HEK293 (cell line): Measurements from ENCODE around the gene DDX39A.

Experiments used
- CTCF ChIA-PET: fragments of 350-600 bp; formaldehyde crosslinking; extraction: SDS; loops from one replicate; lab custom pipeline; 2021; ENCODE audit warnings: antibody characterized with exemption; lab: Yijun Ruan, JAX
- POLR2A ChIA-PET: fragments of 300-600 bp; formaldehyde crosslinking; extraction: SDS; loops from one replicate; lab custom pipeline; 2020; ENCODE audit warnings: antibody characterized with exemption, inconsistent platforms; lab: Yijun Ruan, JAX
- H3K27ac ChIP-seq: fragments of 200-500 bp; sonication (Bioruptor generic); 2 replicates; pipeline ENCODE4 v1.5.1; 2014; ENCODE audit warnings: low read depth, low read length, control low read depth, inconsistent platforms; ENCODE audit errors: extremely low read depth
- H3K36me3 ChIP-seq, 2 experiments: fragments of 200-500 bp in 1 of 2; sonication (Bioruptor generic) in 1 of 2; 1 replicate in 1 of 2; 2 replicates in 1 of 2; pipeline ENCODE4 v1.5.1; 2014 to 2017; ENCODE audit warnings: inconsistent platforms in 2 of 2, low read length in 2 of 2; ENCODE audit not compliant: control insufficient read depth in 2 of 2, insufficient read depth in 1 of 2
- H3K4me1 ChIP-seq: fragments of 200-500 bp; sonication (Bioruptor generic); 2 replicates; pipeline ENCODE4 v1.5.1; 2014; ENCODE audit warnings: mild to moderate bottlenecking, low read length, inconsistent platforms; ENCODE audit not compliant: control insufficient read depth, insufficient read depth
- H3K4me3 ChIP-seq: 2 replicates; pipeline ENCODE4 v1.5.1; 2011; ENCODE audit warnings: low read depth, mild to moderate bottlenecking, control low read depth, low read length, moderate library complexity
- H3K9me3 ChIP-seq: fragments of 200-500 bp; sonication (Bioruptor generic); 2 replicates; pipeline ENCODE4 v1.5.1; 2014; ENCODE audit warnings: low read depth, low read length, inconsistent platforms; ENCODE audit not compliant: control insufficient read depth, insufficient read depth
- GLIS2 ChIP-seq: fragments of 450-650 bp; formaldehyde crosslinking; IDR thresholded peaks from 2 replicates; pipeline ENCODE4 v1.5.1; 2016; ENCODE audit warnings: missing biosample characterization, missing genetic modification characterization
- HOXC10 ChIP-seq: sonication (generic); formaldehyde crosslinking; IDR thresholded peaks from 2 replicates; pipeline ENCODE4 v1.8.1; 2023; ENCODE audit warnings: mild to moderate bottlenecking, missing genetic modification reagents
- IKZF3 ChIP-seq: fragments of 450-650 bp; IDR thresholded peaks from 2 replicates; pipeline ENCODE4 v1.5.0; 2018; ENCODE audit warnings: missing biosample characterization, mild to moderate bottlenecking, missing genetic modification characterization, moderate library complexity
- KLF10 ChIP-seq: fragments of 450-650 bp; IDR thresholded peaks from 2 replicates; pipeline ENCODE4 v1.5.1; 2018; ENCODE audit warnings: missing biosample characterization, mild to moderate bottlenecking, missing genetic modification characterization
- KLF9 ChIP-seq: fragments of 450-650 bp; formaldehyde crosslinking; IDR thresholded peaks from 2 replicates; pipeline ENCODE4 v1.5.1; 2016; ENCODE audit warnings: missing biosample characterization, missing genetic modification characterization, low read depth
- MEIS1 ChIP-seq: sonication (generic); formaldehyde crosslinking; IDR thresholded peaks from 2 replicates; pipeline ENCODE4 v1.8.1; 2022; ENCODE audit warnings: missing genetic modification reagents, mild to moderate bottlenecking, borderline replicate concordance
- OVOL3 ChIP-seq: fragments of 450-650 bp; formaldehyde crosslinking; IDR thresholded peaks from 2 replicates; pipeline ENCODE4 v1.5.1; 2016; ENCODE audit warnings: missing biosample characterization, missing genetic modification characterization
- SP3 ChIP-seq: fragments of 450-650 bp; formaldehyde crosslinking; IDR thresholded peaks from 2 replicates; pipeline ENCODE4 v1.5.1; 2016; ENCODE audit warnings: missing biosample characterization, missing genetic modification characterization
- SP7 ChIP-seq: fragments of 450-650 bp; formaldehyde crosslinking; IDR thresholded peaks from 2 replicates; pipeline ENCODE4 v1.5.1; 2016; ENCODE audit warnings: missing biosample characterization, missing genetic modification characterization
- YY1 ChIP-seq: fragments of 450-650 bp; formaldehyde crosslinking; IDR thresholded peaks from 2 replicates; pipeline ENCODE4 v1.5.1; 2018; ENCODE audit warnings: missing biosample characterization, missing genetic modification characterization
- ZNF302 ChIP-seq: fragments of 450-650 bp; formaldehyde crosslinking; IDR thresholded peaks from 2 replicates; pipeline ENCODE4 v1.5.1; 2016; ENCODE audit warnings: missing biosample characterization, missing genetic modification characterization, low read depth
- ZNF324 ChIP-seq: fragments of 450-650 bp; formaldehyde crosslinking; IDR thresholded peaks from 2 replicates; pipeline ENCODE4 v1.5.1; 2016; ENCODE audit warnings: missing biosample characterization, missing genetic modification characterization
- ZNF335 ChIP-seq: fragments of 450-650 bp; formaldehyde crosslinking; conservative IDR thresholded peaks from 2 replicates; pipeline ENCODE4 v1.5.1; 2016; ENCODE audit warnings: missing biosample characterization, missing genetic modification characterization
- ZNF426 ChIP-seq: fragments of 450-650 bp; formaldehyde crosslinking; IDR thresholded peaks from 2 replicates; pipeline ENCODE4 v1.5.1; 2017; ENCODE audit warnings: missing biosample characterization, missing genetic modification characterization, mild to moderate bottlenecking, inconsistent platforms, moderate library complexity
- ZNF624 ChIP-seq: fragments of 450-650 bp; formaldehyde crosslinking; IDR thresholded peaks from 2 replicates; pipeline ENCODE4 v1.5.1; 2017; ENCODE audit warnings: missing biosample characterization, missing genetic modification characterization
- ZNF626 ChIP-seq: fragments of 450-650 bp; sonication (Bioruptor Pico); formaldehyde crosslinking; IDR thresholded peaks from 2 replicates; pipeline ENCODE4 v1.5.1; 2018; ENCODE audit warnings: missing biosample characterization, missing genetic modification characterization, inconsistent platforms
- ZNF629 ChIP-seq: fragments of 450-650 bp; formaldehyde crosslinking; IDR thresholded peaks from 2 replicates; pipeline ENCODE4 v1.5.1; 2017; ENCODE audit warnings: missing biosample characterization, missing genetic modification characterization
- ZNF658 ChIP-seq: fragments of 450-650 bp; formaldehyde crosslinking; IDR thresholded peaks from 2 replicates; pipeline ENCODE4; 2016; ENCODE audit warnings: missing biosample characterization, missing genetic modification characterization
- TF ChIP-seq, protein P1 (sequence below): fragments of 450-650 bp; formaldehyde crosslinking; IDR thresholded peaks from 2 replicates; pipeline ENCODE4 v1.5.1; 2016; ENCODE audit warnings: missing biosample characterization, missing genetic modification characterization
- TF ChIP-seq, protein P2 (sequence below): fragments of 450-650 bp; formaldehyde crosslinking; IDR thresholded peaks from 2 replicates; pipeline ENCODE4 v1.5.1; 2016; ENCODE audit warnings: missing biosample characterization, missing genetic modification characterization
- TF ChIP-seq, protein P3 (sequence below): fragments of 450-650 bp; formaldehyde crosslinking; IDR thresholded peaks from 2 replicates; pipeline ENCODE4 v1.5.1; 2016; ENCODE audit warnings: missing biosample characterization, missing genetic modification characterization
- TF ChIP-seq, protein P4 (sequence below): fragments of 450-650 bp; formaldehyde crosslinking; IDR thresholded peaks from 2 replicates; pipeline ENCODE4 v1.5.1; 2016; ENCODE audit warnings: missing biosample characterization, missing genetic modification characterization

DDX39A gene

DNA sequence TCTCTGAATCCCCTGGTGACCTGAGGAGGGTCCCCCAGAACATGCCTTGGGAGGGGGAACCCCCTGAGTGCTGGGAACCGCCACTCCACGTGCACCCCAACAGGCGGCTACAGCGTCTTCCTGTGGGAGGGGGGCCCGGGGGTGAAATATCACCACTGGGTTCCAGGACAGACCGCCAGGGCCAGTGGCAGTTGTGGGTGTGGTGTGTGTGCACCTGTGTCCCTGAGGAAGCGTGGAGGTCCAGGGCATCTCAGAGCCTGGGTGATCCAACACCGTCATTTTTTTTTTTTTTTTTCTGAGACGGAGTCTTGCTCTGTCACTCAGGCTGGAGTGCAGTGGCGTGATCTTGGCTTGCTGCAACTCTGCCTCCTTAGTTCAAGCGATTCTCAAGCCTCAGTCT lies 33.6 kb downstream of the DDX39A start:
- H3K4me3 ChIP-seq = no peak overlapping the region
- CTCF ChIA-PET = interaction anchor here (0.6 kb wide), 1 partner anchor 67 kb away, joined by 3 read pairs; no protein-coding TSS in a partner anchor
- TF ChIP-seq KLF10 (tag by site-specific recombination) = no peak
- TF ChIP-seq ZNF629 (tag by site-specific recombination) = no peak
- TF ChIP-seq, protein P1, sequence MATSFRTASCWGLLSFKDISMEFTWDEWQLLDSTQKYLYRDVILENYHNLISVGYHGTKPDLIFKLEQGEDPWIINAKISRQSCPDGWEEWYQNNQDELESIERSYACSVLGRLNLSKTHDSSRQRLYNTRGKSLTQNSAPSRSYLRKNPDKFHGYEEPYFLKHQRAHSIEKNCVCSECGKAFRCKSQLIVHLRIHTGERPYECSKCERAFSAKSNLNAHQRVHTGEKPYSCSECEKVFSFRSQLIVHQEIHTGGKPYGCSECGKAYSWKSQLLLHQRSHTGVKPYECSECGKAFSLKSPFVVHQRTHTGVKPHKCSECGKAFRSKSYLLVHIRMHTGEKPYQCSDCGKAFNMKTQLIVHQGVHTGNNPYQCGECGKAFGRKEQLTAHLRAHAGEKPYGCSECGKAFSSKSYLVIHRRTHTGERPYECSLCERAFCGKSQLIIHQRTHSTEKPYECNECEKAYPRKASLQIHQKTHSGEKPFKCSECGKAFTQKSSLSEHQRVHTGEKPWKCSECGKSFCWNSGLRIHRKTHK (tag by site-specific recombination) = no peak
- no peak for TF ChIP-seq YY1 (tag by site-specific recombination)
- no peak for TF ChIP-seq ZNF302 (tag by site-specific recombination)
- TF ChIP-seq IKZF3 (tag by site-specific recombination) = no peak
- H3K9me3 ChIP-seq = no peaks in the 10 kb centered on the region
- POLR2A ChIA-PET = no interaction called here
- 0 out of 2 replicates have a peak, but pooled peaks cover 2% of the 10 kb centered on the region for H3K4me1 ChIP-seq
- H3K27ac ChIP-seq = no peak overlapping the region
- H3K36me3 ChIP-seq = peaks cover 0 to 1% of the 10 kb centered on the region in 2 experiments; a peak in 1 of 3 replicates

DNA sequence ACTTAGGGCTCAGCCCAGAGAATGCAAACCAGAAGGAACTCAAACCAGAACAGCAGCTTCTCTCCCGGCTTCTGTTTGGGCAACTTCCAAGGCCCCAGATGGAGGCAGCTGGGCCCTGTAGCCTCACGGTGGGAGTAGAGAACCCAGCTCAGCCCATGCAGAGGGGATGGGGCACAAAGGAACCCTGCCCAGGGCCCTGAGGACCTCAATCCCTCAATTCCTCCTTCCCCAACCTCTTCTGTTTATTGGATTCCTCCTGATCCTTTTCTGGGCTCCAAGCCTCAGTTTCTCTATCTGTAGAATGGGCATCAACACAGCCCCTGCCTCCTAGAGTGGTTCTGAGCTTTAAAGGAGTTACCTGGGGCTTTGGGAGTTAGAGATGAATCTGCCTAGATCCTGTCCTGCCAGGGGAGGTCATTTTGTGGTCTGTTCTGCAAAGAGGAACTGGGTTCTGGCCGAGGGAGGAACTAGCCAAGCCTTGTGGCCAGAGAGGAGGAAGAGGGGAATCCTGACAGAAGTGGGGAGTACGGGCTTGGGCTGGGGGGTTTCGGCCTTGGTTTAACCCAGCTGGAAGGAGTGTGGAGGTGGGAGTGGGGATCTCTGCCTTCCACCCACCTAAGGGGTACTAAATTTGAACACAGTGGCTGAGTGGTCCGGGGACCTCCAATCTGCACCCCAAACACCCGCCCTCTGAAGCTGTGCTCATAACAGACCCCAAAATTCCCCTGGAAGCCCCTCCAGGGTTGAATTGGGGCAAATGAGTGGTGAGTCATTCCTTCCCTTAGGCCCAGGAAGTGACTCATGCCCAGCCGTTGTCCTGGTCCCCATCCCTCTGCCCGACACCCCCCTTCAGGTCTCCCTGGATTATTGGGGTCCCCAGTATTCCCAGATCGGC lies 35.2 kb downstream of the DDX39A start:
- ChIA-PET POLR2A (interaction anchor here (0.5 to 0.7 kb wide), 2 partner anchors 159 to 1831 kb away, joined by 4 to 5 read pairs; no protein-coding TSS in a partner anchor), CTCF (interaction anchor here (0.7 kb wide), 1 partner anchor 22 kb away, joined by 3 read pairs; no protein-coding TSS in a partner anchor)
- H3K4me3 ChIP-seq = no peak overlapping the region
- no peak overlapping the region for H3K27ac ChIP-seq
- H3K36me3 ChIP-seq = no peaks in the 10 kb centered on the region
- H3K9me3 ChIP-seq = no peaks in the 10 kb centered on the region
- 0 out of 2 replicates have a peak, but pooled peaks cover 2% of the 10 kb centered on the region for H3K4me1 ChIP-seq
- TF ChIP-seq, protein P2, sequence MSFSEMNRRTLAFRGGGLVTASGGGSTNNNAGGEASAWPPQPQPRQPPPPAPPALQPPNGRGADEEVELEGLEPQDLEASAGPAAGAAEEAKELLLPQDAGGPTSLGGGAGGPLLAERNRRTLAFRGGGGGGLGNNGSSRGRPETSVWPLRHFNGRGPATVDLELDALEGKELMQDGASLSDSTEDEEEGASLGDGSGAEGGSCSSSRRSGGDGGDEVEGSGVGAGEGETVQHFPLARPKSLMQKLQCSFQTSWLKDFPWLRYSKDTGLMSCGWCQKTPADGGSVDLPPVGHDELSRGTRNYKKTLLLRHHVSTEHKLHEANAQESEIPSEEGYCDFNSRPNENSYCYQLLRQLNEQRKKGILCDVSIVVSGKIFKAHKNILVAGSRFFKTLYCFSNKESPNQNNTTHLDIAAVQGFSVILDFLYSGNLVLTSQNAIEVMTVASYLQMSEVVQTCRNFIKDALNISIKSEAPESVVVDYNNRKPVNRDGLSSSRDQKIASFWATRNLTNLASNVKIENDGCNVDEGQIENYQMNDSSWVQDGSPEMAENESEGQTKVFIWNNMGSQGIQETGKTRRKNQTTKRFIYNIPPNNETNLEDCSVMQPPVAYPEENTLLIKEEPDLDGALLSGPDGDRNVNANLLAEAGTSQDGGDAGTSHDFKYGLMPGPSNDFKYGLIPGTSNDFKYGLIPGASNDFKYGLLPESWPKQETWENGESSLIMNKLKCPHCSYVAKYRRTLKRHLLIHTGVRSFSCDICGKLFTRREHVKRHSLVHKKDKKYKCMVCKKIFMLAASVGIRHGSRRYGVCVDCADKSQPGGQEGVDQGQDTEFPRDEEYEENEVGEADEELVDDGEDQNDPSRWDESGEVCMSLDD = 0 out of 2 replicates have a peak, but pooled peaks have one; percentile 42
- no peak for TF ChIP-seq ZNF426 (tag by site-specific recombination)
- no peak for TF ChIP-seq HOXC10
- TF ChIP-seq GLIS2 (tag by site-specific recombination) = no peak
- TF ChIP-seq ZNF626 (tag by site-specific recombination) = no peak
- no peak for TF ChIP-seq SP3 (tag by site-specific recombination)
- TF ChIP-seq MEIS1 (CRISPR knock-in tag) = no peak
- no peak for TF ChIP-seq ZNF324 (tag by site-specific recombination)
- 0 out of 2 replicates have a peak, but pooled peaks have one; percentile 15 for TF ChIP-seq SP7 (tag by site-specific recombination)
- TF ChIP-seq ZNF624 (tag by site-specific recombination) = no peak
- TF ChIP-seq, protein P3, sequence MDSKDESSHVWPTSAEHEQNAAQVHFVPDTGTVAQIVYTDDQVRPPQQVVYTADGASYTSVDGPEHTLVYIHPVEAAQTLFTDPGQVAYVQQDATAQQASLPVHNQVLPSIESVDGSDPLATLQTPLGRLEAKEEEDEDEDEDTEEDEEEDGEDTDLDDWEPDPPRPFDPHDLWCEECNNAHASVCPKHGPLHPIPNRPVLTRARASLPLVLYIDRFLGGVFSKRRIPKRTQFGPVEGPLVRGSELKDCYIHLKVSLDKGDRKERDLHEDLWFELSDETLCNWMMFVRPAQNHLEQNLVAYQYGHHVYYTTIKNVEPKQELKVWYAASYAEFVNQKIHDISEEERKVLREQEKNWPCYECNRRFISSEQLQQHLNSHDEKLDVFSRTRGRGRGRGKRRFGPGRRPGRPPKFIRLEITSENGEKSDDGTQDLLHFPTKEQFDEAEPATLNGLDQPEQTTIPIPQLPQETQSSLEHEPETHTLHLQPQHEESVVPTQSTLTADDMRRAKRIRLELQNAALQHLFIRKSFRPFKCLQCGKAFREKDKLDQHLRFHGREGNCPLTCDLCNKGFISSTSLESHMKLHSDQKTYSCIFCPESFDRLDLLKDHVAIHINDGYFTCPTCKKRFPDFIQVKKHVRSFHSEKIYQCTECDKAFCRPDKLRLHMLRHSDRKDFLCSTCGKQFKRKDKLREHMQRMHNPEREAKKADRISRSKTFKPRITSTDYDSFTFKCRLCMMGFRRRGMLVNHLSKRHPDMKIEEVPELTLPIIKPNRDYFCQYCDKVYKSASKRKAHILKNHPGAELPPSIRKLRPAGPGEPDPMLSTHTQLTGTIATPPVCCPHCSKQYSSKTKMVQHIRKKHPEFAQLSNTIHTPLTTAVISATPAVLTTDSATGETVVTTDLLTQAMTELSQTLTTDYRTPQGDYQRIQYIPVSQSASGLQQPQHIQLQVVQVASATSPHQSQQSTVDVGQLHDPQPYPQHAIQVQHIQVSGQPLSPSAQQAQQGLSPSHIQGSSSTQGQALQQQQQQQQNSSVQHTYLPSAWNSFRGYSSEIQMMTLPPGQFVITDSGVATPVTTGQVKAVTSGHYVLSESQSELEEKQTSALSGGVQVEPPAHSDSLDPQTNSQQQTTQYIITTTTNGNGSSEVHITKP (tag by site-specific recombination) = peak; percentile 71
- TF ChIP-seq OVOL3 (tag by site-specific recombination) = no peak
- TF ChIP-seq KLF9 (tag by site-specific recombination) = no peak
- TF ChIP-seq, protein P4, sequence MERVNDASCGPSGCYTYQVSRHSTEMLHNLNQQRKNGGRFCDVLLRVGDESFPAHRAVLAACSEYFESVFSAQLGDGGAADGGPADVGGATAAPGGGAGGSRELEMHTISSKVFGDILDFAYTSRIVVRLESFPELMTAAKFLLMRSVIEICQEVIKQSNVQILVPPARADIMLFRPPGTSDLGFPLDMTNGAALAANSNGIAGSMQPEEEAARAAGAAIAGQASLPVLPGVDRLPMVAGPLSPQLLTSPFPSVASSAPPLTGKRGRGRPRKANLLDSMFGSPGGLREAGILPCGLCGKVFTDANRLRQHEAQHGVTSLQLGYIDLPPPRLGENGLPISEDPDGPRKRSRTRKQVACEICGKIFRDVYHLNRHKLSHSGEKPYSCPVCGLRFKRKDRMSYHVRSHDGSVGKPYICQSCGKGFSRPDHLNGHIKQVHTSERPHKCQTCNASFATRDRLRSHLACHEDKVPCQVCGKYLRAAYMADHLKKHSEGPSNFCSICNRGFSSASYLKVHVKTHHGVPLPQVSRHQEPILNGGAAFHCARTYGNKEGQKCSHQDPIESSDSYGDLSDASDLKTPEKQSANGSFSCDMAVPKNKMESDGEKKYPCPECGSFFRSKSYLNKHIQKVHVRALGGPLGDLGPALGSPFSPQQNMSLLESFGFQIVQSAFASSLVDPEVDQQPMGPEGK (tag by site-specific recombination) = peak; percentile 73; the same call in 1 of the 2 replicates
- peak; percentile 29; the same call in 1 of the 2 replicates for TF ChIP-seq ZNF335 (tag by site-specific recombination)
- no peak for TF ChIP-seq ZNF658 (tag by site-specific recombination)
